ENCODE measurements around the gene NFATC1.

GRCh38 chr18:79396431-79397246 lies 909 bp downstream of the NFATC1 start:
- peak in 1 of 4 experiments; percentile 64 for TF ChIP-seq CTCF (IDR thresholded peaks at IDR 0.05)
- no peak for TF ChIP-seq POLR2A (IDR thresholded peaks at IDR 0.05)
- no peak for TF ChIP-seq POLR2AphosphoS5 (IDR thresholded peaks at IDR 0.05)
- no peak for TF ChIP-seq EP300 (IDR thresholded peaks at IDR 0.05)
